BLaER1 treated with 17β-estradiol and CSF1 and Interleukin-3, amounts not matched to agents 10 nM and 100 nM (cell line): ENCODE measurements around the gene SUFU.

Source experiments
- H3K27ac ChIP-seq, 11 experiments: shearing (Covaris generic); formaldehyde crosslinking; 2 replicates each; pipeline ENCODE4 v1.8.1; 2022
- H3K27me3 ChIP-seq, 11 experiments: shearing (Covaris generic); formaldehyde crosslinking; 2 replicates each; pipeline ENCODE4 v1.8.1; 2022
- H3K36me3 ChIP-seq, 11 experiments: shearing (Covaris generic); formaldehyde crosslinking; 2 replicates each; pipeline ENCODE4 v1.8.1; 2022
- H3K4me1 ChIP-seq, 10 experiments: shearing (Covaris generic); formaldehyde crosslinking; 2 replicates each; pipeline ENCODE4 v1.8.1; 2022
- H3K4me2 ChIP-seq, 11 experiments: shearing (Covaris generic); formaldehyde crosslinking; 2 replicates each; pipeline ENCODE4 v1.8.1; 2022
- H3K4me3 ChIP-seq, 10 experiments: shearing (Covaris generic); formaldehyde crosslinking; 2 replicates each; pipeline ENCODE4 v1.8.1; 2022
- H3K9ac ChIP-seq, 11 experiments: shearing (Covaris generic); formaldehyde crosslinking; 2 replicates each; pipeline ENCODE4 v1.8.1; 2022
- H3K9me3 ChIP-seq, 11 experiments: shearing (Covaris generic); formaldehyde crosslinking; replicated peaks in 1 of 11; 2 replicates each; pipeline ENCODE4 v1.8.1; 2022
- H4K20me1 ChIP-seq, 11 experiments: shearing (Covaris generic); formaldehyde crosslinking; 2 replicates each; pipeline ENCODE4 v1.8.1; 2022
- Cebpa-rat ChIP-seq, 11 experiments: shearing (Covaris generic); IDR thresholded peaks; 2 replicates each; pipeline ENCODE4 v1.8.1; 2022

Gene SUFU

DNA sequence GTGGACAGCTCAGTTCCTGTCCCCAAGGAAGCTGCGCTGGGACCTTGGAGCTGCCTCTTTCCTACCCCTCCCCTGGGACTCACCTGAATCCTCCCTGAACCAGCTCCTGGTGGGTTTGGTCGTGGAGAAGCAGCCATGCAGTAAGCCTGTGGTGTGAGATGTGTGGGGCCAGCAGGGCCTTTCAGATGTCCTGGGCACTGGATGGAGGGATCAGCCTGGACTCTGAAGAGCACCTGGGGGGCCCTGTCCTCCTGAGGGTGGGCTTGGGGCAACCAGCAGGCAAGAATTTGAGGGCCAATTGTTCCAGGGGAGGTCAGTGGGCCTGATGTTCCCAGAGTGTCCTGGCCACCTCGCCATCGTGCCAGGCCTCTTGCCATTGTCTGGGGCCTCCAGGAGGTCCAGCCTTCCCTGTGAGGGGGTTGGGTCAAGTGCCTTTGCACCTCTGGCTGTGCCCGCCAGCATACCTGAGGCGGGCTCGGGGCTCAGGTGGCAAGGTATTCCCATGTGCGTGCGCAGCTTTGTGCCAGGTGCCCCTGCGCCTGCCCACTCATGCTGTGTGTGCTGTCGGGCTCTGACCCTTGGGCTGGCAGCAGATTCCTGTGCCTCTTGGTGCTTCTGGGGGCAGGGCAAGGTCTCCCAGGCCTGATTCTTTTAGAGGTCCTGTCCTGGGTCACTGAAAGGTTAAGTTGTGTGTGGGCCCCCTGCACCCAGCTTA lies 147.8 kb downstream of the SUFU start:
- H3K27ac ChIP-seq, result peak overlapping the region in 10 of 11 experiments; percentile 40 to 98 (median 60); a peak in 19 of 22 replicates
- peaks cover 73 to 97% (median 83%) of the 10 kb centered on the region in 10 experiments for H3K4me1 ChIP-seq
- peak overlapping the region in 9 of 10 experiments; percentile 22 to 100 (median 98); a peak in 10 of 20 replicates for H3K4me3 ChIP-seq
- H3K27me3 ChIP-seq, result no peaks in the 10 kb centered on the region
- H3K9me3 ChIP-seq, result no peaks in the 10 kb centered on the region
- peaks cover 100% of the 10 kb centered on the region in 11 experiments for H4K20me1 ChIP-seq
- peaks cover 44 to 87% (median 73%) of the 10 kb centered on the region in 11 experiments for H3K36me3 ChIP-seq
- H3K4me2 ChIP-seq, result peak overlapping the region; percentile 97 to 100 (median 99)
- H3K9ac ChIP-seq, result peak overlapping the region; percentile 52 to 99 (median 97); a peak in 21 of 22 replicates
- TF ChIP-seq Cebpa-rat (IDR thresholded peaks at IDR 0.05), result no peak

DNA sequence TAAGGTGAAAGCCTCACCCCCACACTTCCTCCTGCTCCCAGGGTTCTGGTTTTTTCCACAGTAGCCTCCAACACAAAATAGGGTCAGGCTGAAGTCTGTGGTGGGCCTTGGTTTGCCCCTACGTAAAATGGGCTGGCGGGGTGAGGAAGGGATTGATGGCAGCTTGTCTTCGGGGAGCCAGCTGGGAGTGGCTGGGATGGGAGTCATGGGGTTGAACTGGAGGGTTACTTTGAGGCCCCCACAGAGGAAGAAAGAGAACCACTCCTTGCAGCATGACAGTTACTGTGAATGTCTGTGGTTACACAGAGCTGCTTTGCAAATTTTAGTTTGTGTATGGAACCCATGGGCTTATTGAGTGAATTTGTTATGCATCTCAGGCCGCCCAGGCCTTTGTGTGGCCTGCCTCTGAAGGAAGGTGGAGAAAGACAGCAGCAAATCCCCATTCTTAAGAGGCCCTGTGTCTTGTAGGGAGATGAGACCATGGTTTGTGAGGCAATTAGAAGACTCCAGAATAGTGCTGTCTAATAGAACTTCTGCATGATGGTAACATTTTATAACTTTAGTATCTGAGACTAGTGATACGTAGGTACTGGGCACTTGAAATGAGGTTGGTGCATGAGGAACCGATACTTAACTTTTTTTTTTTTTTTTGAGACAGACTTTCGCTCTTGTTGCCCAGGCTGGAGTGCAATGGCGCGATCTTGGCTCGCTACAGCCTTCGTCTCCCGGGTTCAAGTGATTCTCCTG lies 148.6 kb downstream of the SUFU start:
- H3K36me3 ChIP-seq, result peaks cover 52 to 89% (median 78%) of the 10 kb centered on the region in 11 experiments
- peaks cover 100% of the 10 kb centered on the region in 11 experiments for H4K20me1 ChIP-seq
- TF ChIP-seq Cebpa-rat (IDR thresholded peaks at IDR 0.05), result no peak

DNA sequence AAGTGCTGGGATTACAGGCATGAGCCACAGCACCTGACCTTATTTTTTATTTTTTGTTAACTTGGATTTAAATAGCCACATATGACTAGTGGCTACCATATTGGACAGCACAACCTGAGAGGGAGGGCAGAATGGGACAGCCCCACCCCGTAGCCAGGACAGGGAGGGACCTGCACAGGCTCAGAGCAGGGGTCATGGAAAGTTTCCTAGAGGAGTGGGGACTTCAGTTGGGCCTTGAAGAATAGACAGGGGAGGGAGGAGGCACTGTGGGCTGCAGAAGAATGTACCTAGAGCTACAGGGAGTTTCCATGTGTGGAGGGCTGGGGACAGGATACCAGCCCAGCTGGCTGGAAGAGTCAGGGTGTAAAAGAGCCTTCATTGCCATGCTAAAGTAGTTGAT lies 149.3 kb downstream of the SUFU start:
- peak overlapping the region in 2 of 11 experiments; percentile 10 to 11; a peak in 2 of 22 replicates for H3K9ac ChIP-seq
- H3K4me1 ChIP-seq, result peaks cover 69 to 98% (median 83%) of the 10 kb centered on the region in 10 experiments
- peak overlapping the region; percentile 22 to 100 (median 99); a peak in 17 of 22 replicates for H3K4me2 ChIP-seq
- H4K20me1 ChIP-seq, result peaks cover 96 to 100% (median 100%) of the 10 kb centered on the region in 11 experiments
- TF ChIP-seq Cebpa-rat (IDR thresholded peaks at IDR 0.05), result no peak
- no peaks in the 10 kb centered on the region for H3K27me3 ChIP-seq
- no peaks in the 10 kb centered on the region for H3K9me3 ChIP-seq
- H3K4me3 ChIP-seq, result no peak overlapping the region
- H3K27ac ChIP-seq, result no peak overlapping the region; a peak in 1 of 22 replicates
- H3K36me3 ChIP-seq, result peaks cover 57 to 89% (median 79%) of the 10 kb centered on the region in 11 experiments

More for the DNA sequence above, 148.6 kb downstream of the SUFU start:
- Histone ChIP-seq H3K9me3 (no peaks in the 10 kb centered on the region), H3K9ac (peak overlapping the region; percentile 8 to 99 (median 96); a peak in 18 of 22 replicates), H3K4me2 (peak overlapping the region; percentile 97 to 100 (median 99)), H3K27ac (peak overlapping the region in 8 of 11 experiments; percentile 13 to 98 (median 60); a peak in 15 of 22 replicates), H3K4me3 (peak overlapping the region in 4 of 10 experiments; percentile 19 to 100 (median 68); a peak in 4 of 20 replicates), H3K27me3 (no peaks in the 10 kb centered on the region), H3K4me1 (peaks cover 69 to 98% (median 83%) of the 10 kb centered on the region in 10 experiments)

DNA sequence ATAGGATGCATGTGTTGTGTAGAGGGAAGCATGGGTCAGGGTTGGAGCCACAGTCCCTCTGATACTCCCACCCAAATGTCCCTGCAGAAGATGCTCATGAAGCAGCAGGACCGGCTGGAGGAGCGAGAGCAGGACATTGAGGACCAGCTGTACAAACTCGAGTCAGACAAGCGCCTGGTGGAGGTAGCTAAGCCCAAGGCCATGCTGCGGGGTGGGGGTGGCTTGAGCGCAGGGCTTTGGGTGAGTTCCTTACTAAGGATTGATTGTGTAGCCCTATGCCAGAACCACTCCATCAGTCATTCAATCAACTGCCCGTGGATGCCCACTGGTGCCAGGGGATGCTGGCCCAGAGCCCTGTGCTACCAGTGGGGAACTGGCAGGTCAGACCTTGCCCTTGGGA lies 150.8 kb downstream of the SUFU start:
- Histone ChIP-seq H4K20me1 (peaks cover 91 to 100% (median 98%) of the 10 kb centered on the region in 11 experiments), H3K4me1 (peaks cover 69 to 97% (median 83%) of the 10 kb centered on the region in 10 experiments), H3K4me3 (no peak overlapping the region), H3K9me3 (no peaks in the 10 kb centered on the region), H3K36me3 (peaks cover 68 to 94% (median 85%) of the 10 kb centered on the region in 11 experiments), H3K9ac (peak overlapping the region in 1 of 11 experiments; percentile 18; a peak in 1 of 22 replicates), H3K27ac (no peak overlapping the region), H3K27me3 (no peaks in the 10 kb centered on the region), H3K4me2 (peak overlapping the region in 2 of 11 experiments; percentile 9 to 32; a peak in 2 of 22 replicates)
- no peak for TF ChIP-seq Cebpa-rat (IDR thresholded peaks at IDR 0.05)

DNA sequence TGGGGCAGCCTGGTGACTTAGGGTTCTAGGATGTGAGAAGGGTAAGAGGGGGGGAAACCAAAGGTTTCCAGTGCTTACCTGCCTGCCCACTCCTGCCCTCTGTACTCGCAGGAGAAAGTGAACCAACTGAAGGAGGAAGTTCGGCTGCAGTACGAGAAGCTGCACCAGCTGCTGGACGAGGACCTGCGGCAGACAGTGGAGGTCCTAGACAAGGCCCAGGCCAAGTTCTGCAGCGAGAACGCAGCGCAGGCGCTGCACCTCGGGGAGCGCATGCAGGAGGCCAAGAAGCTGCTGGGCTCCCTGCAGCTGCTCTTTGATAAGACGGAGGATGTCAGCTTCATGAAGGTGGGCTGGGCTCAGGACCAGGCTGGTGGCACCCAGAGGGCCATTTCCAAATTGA lies 151.2 kb downstream of the SUFU start:
- Histone ChIP-seq H3K4me2 (peak overlapping the region in 2 of 11 experiments; percentile 9 to 32; a peak in 2 of 22 replicates), H4K20me1 (peaks cover 87 to 100% (median 97%) of the 10 kb centered on the region in 11 experiments), H3K36me3 (peaks cover 68 to 94% (median 85%) of the 10 kb centered on the region in 11 experiments), H3K27ac (no peak overlapping the region), H3K4me1 (peaks cover 69 to 97% (median 83%) of the 10 kb centered on the region in 10 experiments), H3K27me3 (no peaks in the 10 kb centered on the region), H3K9me3 (no peaks in the 10 kb centered on the region), H3K9ac (no peak overlapping the region), H3K4me3 (no peak overlapping the region)
- TF ChIP-seq Cebpa-rat (IDR thresholded peaks at IDR 0.05), result no peak

DNA sequence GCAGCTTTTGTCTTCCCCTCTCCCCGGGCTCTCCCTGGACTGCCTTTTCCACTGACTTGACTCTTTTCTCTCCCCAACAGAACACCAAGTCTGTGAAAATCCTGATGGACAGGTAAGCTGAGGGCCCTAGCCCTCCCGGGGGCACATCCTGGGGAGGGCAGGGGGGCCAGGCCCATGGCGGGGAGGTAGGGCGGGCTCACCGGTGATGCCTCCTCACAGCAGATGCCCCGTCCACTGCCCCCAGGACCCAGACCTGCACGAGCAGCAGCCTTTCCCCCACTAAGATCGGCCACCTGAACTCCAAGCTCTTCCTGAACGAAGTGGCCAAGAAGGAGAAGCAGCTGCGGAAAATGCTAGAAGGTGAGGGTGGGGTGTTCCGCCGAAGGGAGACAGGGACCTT lies 152.3 kb downstream of the SUFU start:
- no peaks in the 10 kb centered on the region for H3K9me3 ChIP-seq
- H3K9ac ChIP-seq, result no peak overlapping the region
- no peak overlapping the region for H3K4me3 ChIP-seq
- H3K4me2 ChIP-seq, result no peak overlapping the region; a peak in 1 of 22 replicates
- no peak for TF ChIP-seq Cebpa-rat (IDR thresholded peaks at IDR 0.05)
- H4K20me1 ChIP-seq, result peaks cover 76 to 100% (median 97%) of the 10 kb centered on the region in 11 experiments
- H3K27me3 ChIP-seq, result no peaks in the 10 kb centered on the region
- H3K4me1 ChIP-seq, result peaks cover 69 to 97% (median 83%) of the 10 kb centered on the region in 10 experiments
- no peak overlapping the region for H3K27ac ChIP-seq
- peaks cover 68 to 84% (median 83%) of the 10 kb centered on the region in 11 experiments for H3K36me3 ChIP-seq

DNA sequence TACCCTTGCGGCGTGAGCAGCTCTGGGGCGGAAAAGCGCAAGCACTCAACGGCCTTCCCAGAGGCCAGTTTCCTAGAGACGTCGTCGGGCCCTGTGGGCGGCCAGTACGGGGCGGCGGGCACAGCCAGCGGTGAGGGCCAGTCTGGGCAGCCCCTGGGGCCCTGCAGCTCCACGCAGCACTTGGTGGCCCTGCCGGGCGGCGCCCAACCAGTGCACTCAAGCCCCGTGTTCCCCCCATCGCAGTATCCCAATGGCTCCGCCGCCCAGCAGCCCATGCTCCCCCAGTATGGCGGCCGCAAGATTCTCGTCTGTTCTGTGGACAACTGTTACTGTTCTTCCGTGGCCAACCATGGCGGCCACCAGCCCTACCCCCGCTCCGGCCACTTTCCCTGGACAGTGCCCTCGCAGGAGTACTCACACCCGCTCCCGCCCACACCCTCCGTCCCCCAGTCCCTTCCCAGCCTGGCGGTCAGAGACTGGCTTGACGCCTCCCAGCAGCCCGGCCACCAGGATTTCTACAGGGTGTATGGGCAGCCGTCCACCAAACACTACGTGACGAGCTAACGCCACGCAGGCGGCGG lies 153.1 kb downstream of the SUFU start:
- Histone ChIP-seq H4K20me1 (peaks cover 67 to 92% (median 90%) of the 10 kb centered on the region in 11 experiments), H3K36me3 (peaks cover 68 to 76% (median 75%) of the 10 kb centered on the region in 11 experiments), H3K4me1 (peaks cover 69 to 97% (median 83%) of the 10 kb centered on the region in 10 experiments), H3K27ac (peak overlapping the region in 1 of 11 experiments; percentile 28; a peak in 1 of 22 replicates), H3K4me3 (no peak overlapping the region), H3K27me3 (no peaks in the 10 kb centered on the region), H3K4me2 (peak overlapping the region in 10 of 11 experiments; percentile 21 to 66 (median 46); a peak in 16 of 22 replicates), H3K9ac (peak overlapping the region in 1 of 11 experiments; percentile 18; a peak in 2 of 22 replicates), H3K9me3 (no peaks in the 10 kb centered on the region)
- TF ChIP-seq Cebpa-rat (IDR thresholded peaks at IDR 0.05), result no peak

DNA sequence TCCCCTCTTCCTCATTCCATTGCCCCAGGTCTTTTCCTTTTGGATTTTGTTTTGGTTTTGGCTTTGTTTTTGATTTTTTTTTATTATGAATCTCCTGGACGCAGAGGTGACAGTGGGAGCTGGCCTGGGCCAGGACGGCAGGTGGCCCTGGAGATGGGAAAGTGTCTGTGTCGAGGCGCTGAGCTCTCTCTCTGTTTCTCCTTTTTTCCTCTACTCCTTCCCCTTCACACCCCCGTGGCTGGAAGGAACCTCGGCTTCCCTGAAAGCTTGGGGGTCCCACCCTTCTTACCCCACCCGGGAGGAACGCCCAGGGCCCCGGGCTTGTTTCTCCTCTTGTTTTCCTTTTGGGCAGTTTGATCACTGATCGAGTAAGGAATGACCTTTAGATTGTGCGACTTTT lies 153.7 kb downstream of the SUFU start:
- Histone ChIP-seq H3K4me1 (peaks cover 69 to 97% (median 83%) of the 10 kb centered on the region in 10 experiments), H3K4me3 (no peak overlapping the region), H3K4me2 (peak overlapping the region; percentile 21 to 66 (median 50); a peak in 21 of 22 replicates), H4K20me1 (peaks cover 62 to 87% (median 84%) of the 10 kb centered on the region in 11 experiments), H3K27ac (peak overlapping the region in 4 of 11 experiments; percentile 7 to 28 (median 14); a peak in 4 of 22 replicates), H3K9ac (peak overlapping the region in 6 of 11 experiments; percentile 1 to 44 (median 24); a peak in 5 of 22 replicates), H3K36me3 (peaks cover 68 to 70% (median 69%) of the 10 kb centered on the region in 11 experiments), H3K27me3 (no peaks in the 10 kb centered on the region), H3K9me3 (no peaks in the 10 kb centered on the region)
- no peak for TF ChIP-seq Cebpa-rat (IDR thresholded peaks at IDR 0.05)
